PC-9 (cell line): Measurements from ENCODE around the gene PTGDS.

Experiments used
- CTCF ChIP-seq: fragments of 200-600 bp; sonication (generic); conservative IDR thresholded peaks from 2 replicates; pipeline ENCODE4 v1.6.1; 2017; ENCODE audit warnings: mixed run types, antibody characterized with exemption, mild to moderate bottlenecking, moderate library complexity
- EZH2 ChIP-seq: fragments of 200-600 bp; sonication (generic); IDR thresholded peaks from 2 replicates; pipeline ENCODE4 v1.8.0; 2017; ENCODE audit warnings: antibody characterized with exemption, low read depth

GRCh38 chr9:137030006-137030405 is 52.7 kb downstream of the PTGDS start:
- TF ChIP-seq CTCF (no peak), EZH2 (no peak)
